ENCODE results near the gene TPPP. TPM values are rescaled to one million over a fixed set of nuclear protein-coding genes. Genes with fewer than 3 reads are reported as not detected.

TPPP gene
- total RNA-seq, 1 experiment from 2014 or later: 0.18 TPM

- no peak overlapping the region for H3K27ac Mint-ChIP-seq (ENCODE audit: unreplicated experiment)
- ChIA-PET POLR2A (no interaction called here), CTCF (no interaction called here)
- H3K9me3 Mint-ChIP-seq (ENCODE audit: unreplicated experiment): no peaks in the 10 kb centered on the region
- no peaks in the 10 kb centered on the region for H3K27me3 Mint-ChIP-seq (ENCODE audit: insufficient read depth, unreplicated experiment)
- Histone ChIP-seq H3K4me3 (ENCODE audit: low read depth, low read length) (no peak overlapping the region), H3K27me3 (replicated peaks; ENCODE audit: control insufficient read depth, insufficient read depth, low read length) (no peaks in the 10 kb centered on the region), H3K9me3 (peaks cover 3% of the 10 kb centered on the region; the same call in 1 of the 2 replicates), H3K4me1 (no peaks in the 10 kb centered on the region), H3K36me3 (ENCODE audit: control insufficient read depth, insufficient read depth, low read length) (peaks cover 15% of the 10 kb centered on the region)
- no peak for DNase-seq
- no peak overlapping the region for H3K4me3 Mint-ChIP-seq (ENCODE audit: unreplicated experiment)
- no peaks in the 10 kb centered on the region for H3K4me1 Mint-ChIP-seq (ENCODE audit: low read depth, unreplicated experiment)
- BruUV-seq (replicated peaks): no TSS peak
- no peak for TF ChIP-seq CTCF (IDR thresholded peaks at IDR 0.05; ENCODE audit: insufficient read depth in 1 of 2, low read depth in 1 of 2, low read length in 1 of 2, severe bottlenecking in 1 of 2, unreplicated experiment in 1 of 2)
- intact Hi-C loops (cut with micrococcal nuclease; ENCODE audit: unreplicated experiment): no loop called here
- peaks cover 22% of the 10 kb centered on the region for H3K36me3 Mint-ChIP-seq (ENCODE audit: insufficient read depth, unreplicated experiment)
Observed at GRCh38 chr5:644509-644908, 48.6 kb downstream of the TPPP start.

- Histone ChIP-seq H3K27me3 (replicated peaks; ENCODE audit: control insufficient read depth, insufficient read depth, low read length) (no peaks in the 10 kb centered on the region), H3K4me3 (ENCODE audit: low read depth, low read length) (no peak overlapping the region), H3K36me3 (ENCODE audit: control insufficient read depth, insufficient read depth, low read length) (peaks cover 15% of the 10 kb centered on the region), H3K9me3 (peaks cover 3% of the 10 kb centered on the region; the same call in 1 of the 2 replicates), H3K4me1 (no peaks in the 10 kb centered on the region)
- DNase-seq: no peak
- intact Hi-C loops (cut with micrococcal nuclease; ENCODE audit: unreplicated experiment): no loop called here
- peaks cover 23% of the 10 kb centered on the region for H3K36me3 Mint-ChIP-seq (ENCODE audit: insufficient read depth, unreplicated experiment)
- H3K27me3 Mint-ChIP-seq (ENCODE audit: insufficient read depth, unreplicated experiment): no peaks in the 10 kb centered on the region
- TF ChIP-seq CTCF (IDR thresholded peaks at IDR 0.05; ENCODE audit: insufficient read depth in 1 of 2, low read depth in 1 of 2, low read length in 1 of 2, severe bottlenecking in 1 of 2, unreplicated experiment in 1 of 2): no peak
- H3K4me1 Mint-ChIP-seq (ENCODE audit: low read depth, unreplicated experiment): no peaks in the 10 kb centered on the region
- no TSS peak for BruUV-seq (replicated peaks)
- no peak overlapping the region for H3K27ac Mint-ChIP-seq (ENCODE audit: unreplicated experiment)
- no peaks in the 10 kb centered on the region for H3K9me3 Mint-ChIP-seq (ENCODE audit: unreplicated experiment)
- ChIA-PET CTCF (no interaction called here), POLR2A (interaction anchor here (0.6 kb wide), 1 partner anchor 261 kb away, joined by 3 read pairs; no protein-coding TSS in a partner anchor)
- H3K4me3 Mint-ChIP-seq (ENCODE audit: unreplicated experiment): no peak overlapping the region
Observed at GRCh38 chr5:643811-644271, 49.3 kb downstream of the TPPP start.

GRCh38 chr5:643351-643801 lies 49.8 kb downstream of the TPPP start:
- Mint-ChIP-seq H3K27me3 (ENCODE audit: insufficient read depth, unreplicated experiment) (no peaks in the 10 kb centered on the region), H3K4me1 (ENCODE audit: low read depth, unreplicated experiment) (no peaks in the 10 kb centered on the region), H3K9me3 (ENCODE audit: unreplicated experiment) (no peaks in the 10 kb centered on the region), H3K36me3 (ENCODE audit: insufficient read depth, unreplicated experiment) (peaks cover 27% of the 10 kb centered on the region), H3K27ac (ENCODE audit: unreplicated experiment) (no peak overlapping the region), H3K4me3 (ENCODE audit: unreplicated experiment) (no peak overlapping the region)
- Histone ChIP-seq H3K27me3 (replicated peaks; ENCODE audit: control insufficient read depth, insufficient read depth, low read length) (no peaks in the 10 kb centered on the region), H3K9me3 (peaks cover 3% of the 10 kb centered on the region; the same call in 1 of the 2 replicates), H3K4me3 (ENCODE audit: low read depth, low read length) (no peak overlapping the region), H3K4me1 (no peaks in the 10 kb centered on the region), H3K36me3 (ENCODE audit: control insufficient read depth, insufficient read depth, low read length) (peaks cover 15% of the 10 kb centered on the region)
- POLR2A ChIA-PET: interaction anchor here (0.6 kb wide), 1 partner anchor 260 kb away, joined by 3 read pairs; no protein-coding TSS in a partner anchor
- no peak for DNase-seq
- no TSS peak for BruUV-seq (replicated peaks)
- CTCF ChIA-PET: no interaction called here
- intact Hi-C loops (cut with micrococcal nuclease; ENCODE audit: unreplicated experiment): no loop called here
- TF ChIP-seq CTCF (IDR thresholded peaks at IDR 0.05; ENCODE audit: insufficient read depth in 1 of 2, low read depth in 1 of 2, low read length in 1 of 2, severe bottlenecking in 1 of 2, unreplicated experiment in 1 of 2): no peak

All from Caco-2 (cell line).